CD1c-positive myeloid dendritic cell (primary cell): ENCODE measurements around the gene IL1RAP.
A peak's percentile ranks its signal among the peaks of the same experiment; 100 is the strongest.

ENCODE experiments used
- DNase-seq: peaks from one replicate; pipeline ENCODE4 v3.0.0-alpha.2; 2016; ENCODE audit errors: extremely low spot score

The IL1RAP gene

GRCh38 chr3:190608850-190609589, 95.1 kb downstream of the IL1RAP start:
- DNase-seq: peak; percentile 76

GRCh38 chr3:190614226-190615059, 100.6 kb downstream of the IL1RAP start:
- peak; percentile 50 for DNase-seq

GRCh38 chr3:190615060-190615384, 101.1 kb downstream of the IL1RAP start:
- no peak for DNase-seq

- DNase-seq: no peak
Observed at GRCh38 chr3:190615607-190616006, 101.7 kb downstream of the IL1RAP start.

GRCh38 chr3:190616637-190617036, 102.8 kb downstream of the IL1RAP start:
- peak; percentile 58 for DNase-seq

- DNase-seq: peak; percentile 96
Observed at GRCh38 chr3:190617185-190617584, 103.3 kb downstream of the IL1RAP start.

- peak; percentile 79 for DNase-seq
Observed at GRCh38 chr3:190618330-190619030, 104.6 kb downstream of the IL1RAP start.

GRCh38 chr3:190619353-190619752, 105.5 kb downstream of the IL1RAP start:
- no peak for DNase-seq

- peak; percentile 18 for DNase-seq
Observed at GRCh38 chr3:190619761-190620160, 105.9 kb downstream of the IL1RAP start.

- peak; percentile 22 for DNase-seq
Observed at GRCh38 chr3:190620886-190621608, 107.2 kb downstream of the IL1RAP start.

GRCh38 chr3:190621927-190622326, 108.0 kb downstream of the IL1RAP start:
- peak; percentile 12 for DNase-seq

GRCh38 chr3:190624282-190624681, 110.4 kb downstream of the IL1RAP start:
- DNase-seq: no peak

- DNase-seq: no peak
Observed at GRCh38 chr3:190626951-190627620, 113.2 kb downstream of the IL1RAP start.

GRCh38 chr3:190629088-190629487, 115.2 kb downstream of the IL1RAP start:
- no peak for DNase-seq

GRCh38 chr3:190631295-190631694, 117.4 kb downstream of the IL1RAP start:
- DNase-seq: no peak

- DNase-seq: no peak
Observed at GRCh38 chr3:190641564-190641963, 127.7 kb downstream of the IL1RAP start.

- DNase-seq: no peak
Observed at GRCh38 chr3:190642016-190642415, 128.1 kb downstream of the IL1RAP start.

GRCh38 chr3:190644035-190644434, 130.2 kb downstream of the IL1RAP start:
- no peak for DNase-seq

- DNase-seq: no peak
Observed at GRCh38 chr3:190644766-190645165, 130.9 kb downstream of the IL1RAP start.

- no peak for DNase-seq
Observed at GRCh38 chr3:190645932-190646460, 132.1 kb downstream of the IL1RAP start.

GRCh38 chr3:190646996-190647395, 133.1 kb downstream of the IL1RAP start:
- no peak for DNase-seq
